DOHH2 (cell line): ENCODE results near the gene NBEA.

Experiments
- EZH2phosphoT487 ChIP-seq: fragments of 200-600 bp; sonication (generic); IDR thresholded peaks from 2 replicates; pipeline ENCODE4 v1.6.1; 2017; ENCODE audit warnings: borderline replicate concordance, mild to moderate bottlenecking, antibody characterized with exemption, low read length, moderate library complexity, mixed read lengths
- TF ChIP-seq, protein P1 (sequence below): fragments of 200-600 bp; sonication (generic); IDR thresholded peaks from one replicate; pipeline ENCODE4 v1.5.1; 2014; ENCODE audit warnings: antibody characterized with exemption, mild to moderate bottlenecking, low read depth, low read length; ENCODE audit not compliant: poor library complexity, severe bottlenecking

DNA sequence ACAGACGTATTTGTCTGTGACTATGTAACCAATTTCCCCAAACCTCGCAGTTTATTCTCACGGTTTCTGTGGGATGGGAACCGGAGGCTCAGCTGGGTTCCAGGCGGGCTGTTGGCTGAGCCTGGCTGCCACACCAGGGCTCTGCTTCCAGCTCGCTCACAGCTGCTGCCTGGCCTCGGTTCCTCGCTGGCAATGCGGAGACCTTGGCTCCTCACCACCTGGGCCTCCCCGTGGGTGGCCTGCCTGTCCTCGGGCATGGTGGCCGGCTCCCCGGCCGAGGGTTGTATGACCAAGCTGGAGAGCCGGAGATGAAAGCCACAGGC lies 753.3 kb downstream of the NBEA start:
- TF ChIP-seq, protein P1, sequence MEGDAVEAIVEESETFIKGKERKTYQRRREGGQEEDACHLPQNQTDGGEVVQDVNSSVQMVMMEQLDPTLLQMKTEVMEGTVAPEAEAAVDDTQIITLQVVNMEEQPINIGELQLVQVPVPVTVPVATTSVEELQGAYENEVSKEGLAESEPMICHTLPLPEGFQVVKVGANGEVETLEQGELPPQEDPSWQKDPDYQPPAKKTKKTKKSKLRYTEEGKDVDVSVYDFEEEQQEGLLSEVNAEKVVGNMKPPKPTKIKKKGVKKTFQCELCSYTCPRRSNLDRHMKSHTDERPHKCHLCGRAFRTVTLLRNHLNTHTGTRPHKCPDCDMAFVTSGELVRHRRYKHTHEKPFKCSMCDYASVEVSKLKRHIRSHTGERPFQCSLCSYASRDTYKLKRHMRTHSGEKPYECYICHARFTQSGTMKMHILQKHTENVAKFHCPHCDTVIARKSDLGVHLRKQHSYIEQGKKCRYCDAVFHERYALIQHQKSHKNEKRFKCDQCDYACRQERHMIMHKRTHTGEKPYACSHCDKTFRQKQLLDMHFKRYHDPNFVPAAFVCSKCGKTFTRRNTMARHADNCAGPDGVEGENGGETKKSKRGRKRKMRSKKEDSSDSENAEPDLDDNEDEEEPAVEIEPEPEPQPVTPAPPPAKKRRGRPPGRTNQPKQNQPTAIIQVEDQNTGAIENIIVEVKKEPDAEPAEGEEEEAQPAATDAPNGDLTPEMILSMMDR, result no peak
- no peak for TF ChIP-seq EZH2phosphoT487
